ENCODE data around the gene SLC35G3. TPM values are rescaled to one million over a fixed set of nuclear protein-coding genes. Genes with fewer than 3 reads are reported as not detected.
"Not testable (repeated sequence)": the region's sequence is repeated elsewhere in the genome, so short reads cannot be mapped to it uniquely, and the experiment has no call there.

SLC35G3 gene
- total RNA-seq, 1 experiment from 2014 or later: not detected

DNA sequence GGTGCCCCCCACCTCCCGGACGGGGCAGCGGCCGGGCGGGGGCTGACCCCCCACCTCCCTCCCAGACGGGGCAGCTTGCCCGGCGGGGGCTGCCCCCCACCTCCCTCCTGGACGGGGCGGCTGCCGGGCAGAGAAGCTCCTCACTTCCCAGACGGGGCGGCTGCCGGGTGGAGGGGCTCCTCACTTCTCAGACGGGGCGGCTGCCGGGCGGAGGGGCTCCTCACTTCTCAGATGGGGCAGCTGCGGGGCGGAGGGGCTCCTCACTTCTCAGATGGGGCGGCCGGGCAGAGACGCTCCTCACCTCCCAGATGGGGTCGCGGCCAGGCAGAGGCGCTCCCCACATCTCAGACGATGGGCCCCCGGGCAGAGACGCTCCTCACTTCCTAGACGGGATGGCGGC is 869 bp upstream of the SLC35G3 start:
- not testable (repeated sequence) for H3K4ac ChIP-seq (ENCODE audit: low read depth, low read length); H3K9ac ChIP-seq (ENCODE audit: extremely low read depth, insufficient read length, low read length); H2AK5ac ChIP-seq (ENCODE audit: insufficient read length, low read length); H3K79me2 ChIP-seq (ENCODE audit: insufficient read depth, low read length); H2BK20ac ChIP-seq (ENCODE audit: low read depth, low read length, poor library complexity, severe bottlenecking); H3K23me2 ChIP-seq (ENCODE audit: insufficient read length, low read depth, low read length, poor library complexity, severe bottlenecking); H3K79me1 ChIP-seq (ENCODE audit: insufficient read depth, low read depth, low read length, poor library complexity, severe bottlenecking); H3K4me1 ChIP-seq (ENCODE audit: insufficient read depth, low read length); H3K4me3 Mint-ChIP-seq; H3K56ac ChIP-seq (ENCODE audit: insufficient read length, low read depth, low read length); H4K5ac ChIP-seq (ENCODE audit: insufficient read length, low read depth, low read length); H2AFZ ChIP-seq (ENCODE audit: low read length); H3K9me3 ChIP-seq (ENCODE audit: control insufficient read depth, low read depth, low read length); H3K18ac ChIP-seq (ENCODE audit: insufficient read length, low read depth, low read length); H4K20me1 ChIP-seq (ENCODE audit: control insufficient read depth, insufficient read depth, insufficient read length); H3K4me2 ChIP-seq (ENCODE audit: insufficient read depth, insufficient read length, low read length); H3K27me3 Mint-ChIP-seq (ENCODE audit: low read depth); H2BK5ac ChIP-seq (ENCODE audit: insufficient read length, low read length); H3K14ac ChIP-seq (ENCODE audit: insufficient read depth, low read length); H3K27me3 ChIP-seq (ENCODE audit: insufficient read depth, low read length); H4K8ac ChIP-seq (replicated peaks; ENCODE audit: insufficient read length, low read depth, low read length); H2BK12ac ChIP-seq (ENCODE audit: insufficient read length, low read depth, low read length); H4K91ac ChIP-seq (ENCODE audit: insufficient read length, low read depth, low read length); H3T11ph ChIP-seq (ENCODE audit: low read length); H3K27ac Mint-ChIP-seq; H2BK15ac ChIP-seq (ENCODE audit: low read depth, low read length); H3K27ac ChIP-seq (ENCODE audit: insufficient read length, low read depth, low read length); DNase-seq; H3K23ac ChIP-seq (ENCODE audit: insufficient read length, low read depth, low read length); H2BK120ac ChIP-seq (ENCODE audit: low read depth, low read length, poor library complexity, severe bottlenecking); H3K4me1 Mint-ChIP-seq
- WGBS (ENCODE audit: extremely low coverage, insufficient read length, low lambda C conversion rate): no CpG with 5 or more reads among the region's 31 CpGs
- Mint-ChIP-seq H3K9me3 (peaks cover 37 to 45% of the 10 kb centered on the region in 2 experiments), H3K36me3 (ENCODE audit: insufficient read depth in 1 of 3, low read depth in 3 of 3) (peaks cover 8 to 12% (median 11%) of the 10 kb centered on the region in 3 experiments)

All from H9 (cell line).